Skin of body (tissue), 3 donors: ENCODE results near the gene TRIP4. TPM values are rescaled to one million over a fixed set of nuclear protein-coding genes. Genes with fewer than 3 reads are reported as not detected.
"Not testable (repeated sequence)": the region's sequence is repeated elsewhere in the genome, so short reads cannot be mapped to it uniquely, and the experiment has no call there.

ENCODE experiments used
- DNase-seq: peaks from one replicate; lab custom pipeline; 2025; lab: John Stamatoyannopoulos, UW
- small RNA-seq: library from RNA; depleted of rRNA; stranded (forward); fragments of <200 nt; gene quantifications from one replicate; pipeline ENCODE3, GENCODE V24; 2014; ENCODE audit warnings: low replicate concordance
- total RNA-seq: library from RNA; depleted of rRNA; stranded (reverse); fragments of >200 nt; gene quantifications from one replicate; pipeline ENCODE4 v1.2.3, GENCODE V29; 2014

Gene TRIP4
- total RNA-seq, 1 donor from 2014 or later, result 15.5 TPM

GRCh38 chr15:64485796-64486195 lies 98.2 kb downstream of the TRIP4 start:
- no peak for DNase-seq

GRCh38 chr15:64490598-64491259 lies 103.1 kb downstream of the TRIP4 start:
- no peak for DNase-seq

- no peak for DNase-seq
These were observed 106.0 kb downstream of the TRIP4 start for GRCh38 chr15:64493641-64494040.

GRCh38 chr15:64495968-64496367 lies 108.3 kb downstream of the TRIP4 start:
- DNase-seq, result not testable (repeated sequence)

- no peak for DNase-seq
These were observed 113.2 kb downstream of the TRIP4 start for GRCh38 chr15:64500695-64501395.

- DNase-seq, result no peak
These were observed 113.7 kb downstream of the TRIP4 start for GRCh38 chr15:64501396-64501715.

GRCh38 chr15:64502151-64502550 lies 114.5 kb downstream of the TRIP4 start:
- no peak for DNase-seq

- no peak for DNase-seq
These were observed 114.9 kb downstream of the TRIP4 start for GRCh38 chr15:64502551-64502950.

- no peak for DNase-seq
These were observed 115.6 kb downstream of the TRIP4 start for GRCh38 chr15:64503197-64503596.

- DNase-seq, result no peak
These were observed 116.0 kb downstream of the TRIP4 start for GRCh38 chr15:64503640-64504039.

Small RNA genes within 50 kb of the gene (small RNA-seq; reads per million reads assigned to genes)
- not detected for gene RF00019
- not detected for gene RF00554

Other genes starting within 250 kb of the TRIP4 start
- 0.99 TPM for gene SNX22, start 236.1 kb upstream of the TRIP4 start, total RNA-seq
- 210 TPM for gene PPIB, start 224.8 kb upstream of the TRIP4 start, total RNA-seq
- 32.5 TPM for gene CSNK1G1, start 31.7 kb upstream of the TRIP4 start, total RNA-seq
- gene PCLAF, start 6.4 kb upstream of the TRIP4 start, total RNA-seq, result 21.2 TPM
- 22.4 TPM for gene ZNF609, start 72.7 kb downstream of the TRIP4 start, total RNA-seq